HPDE6-E6E7 (cell line): ENCODE measurements around the gene ZBTB32.

Source experiments
- DNase-seq: peaks from one replicate; pipeline ENCODE4 v3.0.0; 2011; ENCODE audit warnings: missing footprints; ENCODE audit errors: extremely low spot score

Gene ZBTB32

GRCh38 chr19:35736913-35737886 lies 32.8 kb downstream of the ZBTB32 start:
- no peak for DNase-seq

GRCh38 chr19:35738021-35738886 lies 33.9 kb downstream of the ZBTB32 start:
- no peak for DNase-seq

- no peak for DNase-seq
Observed at GRCh38 chr19:35738887-35739229, 34.5 kb downstream of the ZBTB32 start.

GRCh38 chr19:35739275-35740107 lies 35.1 kb downstream of the ZBTB32 start:
- DNase-seq, result no peak

- no peak for DNase-seq
Observed at GRCh38 chr19:35740108-35740422, 35.7 kb downstream of the ZBTB32 start.

- peak; percentile 99 for DNase-seq
Observed at GRCh38 chr19:35740423-35741202, 36.3 kb downstream of the ZBTB32 start.

- no peak for DNase-seq
Observed at GRCh38 chr19:35741203-35741515, 36.8 kb downstream of the ZBTB32 start.

GRCh38 chr19:35742121-35742724 lies 37.9 kb downstream of the ZBTB32 start, which contains the start of gene IGFLR1:
Gene IGFLR1, minus strand, starts transcription at chr19:35742452. Its CDS starts 1,272 bp downstream, at chr19:35741180.
- DNase-seq, result no peak

- DNase-seq, result no peak
Observed at GRCh38 chr19:35743640-35744429, 39.5 kb downstream of the ZBTB32 start.

- DNase-seq, result peak; percentile 83
Observed at GRCh38 chr19:35744430-35745327, 40.3 kb downstream of the ZBTB32 start.

GRCh38 chr19:35745328-35746086 lies 41.1 kb downstream of the ZBTB32 start, which contains the start of the genes PSENEN and U2AF1L4:
Gene PSENEN, plus strand, starts transcription at chr19:35745651. Its CDS starts 280 bp downstream, at chr19:35745931.
Gene U2AF1L4, minus strand, starts transcription at chr19:35745418. Its CDS starts 27 bp downstream, at chr19:35745391.
- peak; percentile 95 for DNase-seq

- DNase-seq, result no peak
Observed at GRCh38 chr19:35746087-35746462, 41.7 kb downstream of the ZBTB32 start.

GRCh38 chr19:35746531-35746930 lies 42.2 kb downstream of the ZBTB32 start:
- no peak for DNase-seq

GRCh38 chr19:35748106-35749020 lies 44.0 kb downstream of the ZBTB32 start, which contains the start of gene LIN37:
Gene LIN37, plus strand, starts transcription at chr19:35748576. Its CDS starts 149 bp downstream, at chr19:35748725.
- peak; percentile 98 for DNase-seq

- DNase-seq, result no peak
Observed at GRCh38 chr19:35750167-35750566, 45.8 kb downstream of the ZBTB32 start.
